GM06990 (cell line): ENCODE data around the gene SST.
"Not testable (repeated sequence)": the region's sequence is repeated elsewhere in the genome, so short reads cannot be mapped to it uniquely, and the experiment has no call there.

Experiments used
- DNase-seq: peaks from one replicate; pipeline ENCODE4 v3.0.0-alpha.2; 2011; ENCODE audit not compliant: insufficient read length; ENCODE audit errors: extremely low read depth
- H3K27me3 ChIP-seq: replicated peaks from 2 replicates; pipeline ENCODE4 v1.6.0; 2011; ENCODE audit warnings: low read length; ENCODE audit not compliant: control insufficient read depth, insufficient read depth
- H3K36me3 ChIP-seq: 2 replicates; pipeline ENCODE4 v1.5.1; 2011; ENCODE audit warnings: low read length; ENCODE audit not compliant: control insufficient read depth, insufficient read depth
- H3K4me3 ChIP-seq: replicated peaks from 2 replicates; pipeline ENCODE4 v1.5.1; 2011; ENCODE audit warnings: low read depth, mild to moderate bottlenecking, control low read depth, low read length
- CTCF ChIP-seq: IDR thresholded peaks from 2 replicates; pipeline ENCODE4 v1.5.1; 2011; ENCODE audit warnings: low read length, control low read depth, mild to moderate bottlenecking, inconsistent platforms; ENCODE audit not compliant: insufficient read depth, poor library complexity, severe bottlenecking

The SST gene

GRCh38 chr3:187651282-187651681 lies 18.9 kb downstream of the SST start:
- H3K27me3 ChIP-seq = no peaks in the 10 kb centered on the region; the same call in none of the 2 replicates
- H3K4me3 ChIP-seq = no peak overlapping the region
- H3K36me3 ChIP-seq = no peaks in the 10 kb centered on the region
- no peak for DNase-seq
- TF ChIP-seq CTCF = no peak

GRCh38 chr3:187648177-187648576 lies 22.0 kb downstream of the SST start:
- Histone ChIP-seq H3K27me3 (no peaks in the 10 kb centered on the region; the same call in none of the 2 replicates), H3K4me3 (no peak overlapping the region), H3K36me3 (no peaks in the 10 kb centered on the region)
- DNase-seq = no peak
- no peak for TF ChIP-seq CTCF

GRCh38 chr3:187646906-187647660 lies 23.1 kb downstream of the SST start:
- Histone ChIP-seq H3K36me3 (no peaks in the 10 kb centered on the region), H3K4me3 (no peak overlapping the region), H3K27me3 (no peaks in the 10 kb centered on the region; the same call in none of the 2 replicates)
- no peak for DNase-seq
- no peak for TF ChIP-seq CTCF

GRCh38 chr3:187645379-187645778 lies 24.8 kb downstream of the SST start:
- not testable (repeated sequence) for H3K27me3 ChIP-seq, H3K4me3 ChIP-seq, H3K36me3 ChIP-seq, DNase-seq

- DNase-seq = no peak
- Histone ChIP-seq H3K27me3 (peaks cover 2% of the 10 kb centered on the region), H3K36me3 (no peaks in the 10 kb centered on the region), H3K4me3 (no peak overlapping the region)
- no peak for TF ChIP-seq CTCF
Observed at GRCh38 chr3:187642861-187643260, 27.3 kb downstream of the SST start.

- DNase-seq = no peak
- H3K4me3 ChIP-seq = no peak overlapping the region
- peaks cover 2% of the 10 kb centered on the region; the same call in 1 of the 2 replicates for H3K27me3 ChIP-seq
- no peak for TF ChIP-seq CTCF
- no peaks in the 10 kb centered on the region for H3K36me3 ChIP-seq
Observed at GRCh38 chr3:187641320-187642016, 28.7 kb downstream of the SST start.
